A549 (cell line): Measurements from ENCODE around the gene HADHB.

Experiments used
- BHLHE40 ChIP-seq: IDR thresholded peaks from 2 replicates; pipeline ENCODE4 v1.6.1; 2012; ENCODE audit warnings: low read depth, low read length, inconsistent platforms
- RFX5 ChIP-seq: fragments of 450-650 bp; IDR thresholded peaks from 2 replicates; pipeline ENCODE4 v1.7.1; 2014; ENCODE audit warnings: antibody characterized with exemption, mild to moderate bottlenecking, moderate library complexity
- TF ChIP-seq, protein P1 (sequence below): fragments of >200 bp; sonication (Bioruptor Twin); formaldehyde crosslinking; IDR thresholded peaks from 3 replicates; pipeline ENCODE4 v1.5.1; 2016

DNA sequence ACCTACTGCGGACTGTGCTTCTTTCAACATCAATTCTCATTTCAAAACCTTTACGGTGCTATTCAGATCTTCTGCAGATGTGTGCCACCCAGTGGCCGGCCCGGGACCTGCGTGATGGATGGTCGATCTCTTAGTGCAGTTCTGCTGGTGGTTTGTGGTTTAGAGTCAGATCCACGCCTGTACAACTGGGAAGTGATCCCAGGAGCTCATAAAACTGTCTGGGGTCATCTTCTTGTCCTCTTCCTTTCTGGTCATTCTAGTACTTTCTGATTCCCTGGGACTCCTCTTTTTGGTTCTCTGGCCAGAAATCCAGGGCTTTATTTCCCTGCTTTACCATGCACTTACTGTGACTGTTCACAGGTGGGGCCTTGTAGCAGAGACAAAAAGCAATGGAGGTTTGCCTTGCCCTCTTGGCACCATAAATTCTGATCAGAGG, 85.4 kb downstream of the HADHB start:
- no peak for TF ChIP-seq RFX5
- TF ChIP-seq BHLHE40 = no peak
- TF ChIP-seq, protein P1, sequence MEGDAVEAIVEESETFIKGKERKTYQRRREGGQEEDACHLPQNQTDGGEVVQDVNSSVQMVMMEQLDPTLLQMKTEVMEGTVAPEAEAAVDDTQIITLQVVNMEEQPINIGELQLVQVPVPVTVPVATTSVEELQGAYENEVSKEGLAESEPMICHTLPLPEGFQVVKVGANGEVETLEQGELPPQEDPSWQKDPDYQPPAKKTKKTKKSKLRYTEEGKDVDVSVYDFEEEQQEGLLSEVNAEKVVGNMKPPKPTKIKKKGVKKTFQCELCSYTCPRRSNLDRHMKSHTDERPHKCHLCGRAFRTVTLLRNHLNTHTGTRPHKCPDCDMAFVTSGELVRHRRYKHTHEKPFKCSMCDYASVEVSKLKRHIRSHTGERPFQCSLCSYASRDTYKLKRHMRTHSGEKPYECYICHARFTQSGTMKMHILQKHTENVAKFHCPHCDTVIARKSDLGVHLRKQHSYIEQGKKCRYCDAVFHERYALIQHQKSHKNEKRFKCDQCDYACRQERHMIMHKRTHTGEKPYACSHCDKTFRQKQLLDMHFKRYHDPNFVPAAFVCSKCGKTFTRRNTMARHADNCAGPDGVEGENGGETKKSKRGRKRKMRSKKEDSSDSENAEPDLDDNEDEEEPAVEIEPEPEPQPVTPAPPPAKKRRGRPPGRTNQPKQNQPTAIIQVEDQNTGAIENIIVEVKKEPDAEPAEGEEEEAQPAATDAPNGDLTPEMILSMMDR = peak; percentile 94
